HG02981 (cell line): Measurements from ENCODE around the gene APOF.
"Not testable (repeated sequence)": the region's sequence is repeated elsewhere in the genome, so short reads cannot be mapped to it uniquely, and the experiment has no call there.

ENCODE experiments used
- ATAC-seq: cut with Tn5 transposase; IDR thresholded peaks from one replicate; pipeline ENCODE4 v1.9.1; 2021; ENCODE audit warnings: mild to moderate bottlenecking, moderate library complexity; ENCODE audit not compliant: unreplicated experiment

Gene APOF

GRCh38 chr12:56362130-56363059, at the start of gene APOF:
TSS of gene APOF (minus strand) at chr12:56362857. CDS start at chr12:56362745, 112 bp downstream.
- ATAC-seq: no peak

GRCh38 chr12:56411781-56412639, 49.4 kb upstream of the APOF start:
- ATAC-seq: no peak

- no peak for ATAC-seq
These were observed 48.1 kb upstream of the APOF start for GRCh38 chr12:56410768-56411167.

DNA sequence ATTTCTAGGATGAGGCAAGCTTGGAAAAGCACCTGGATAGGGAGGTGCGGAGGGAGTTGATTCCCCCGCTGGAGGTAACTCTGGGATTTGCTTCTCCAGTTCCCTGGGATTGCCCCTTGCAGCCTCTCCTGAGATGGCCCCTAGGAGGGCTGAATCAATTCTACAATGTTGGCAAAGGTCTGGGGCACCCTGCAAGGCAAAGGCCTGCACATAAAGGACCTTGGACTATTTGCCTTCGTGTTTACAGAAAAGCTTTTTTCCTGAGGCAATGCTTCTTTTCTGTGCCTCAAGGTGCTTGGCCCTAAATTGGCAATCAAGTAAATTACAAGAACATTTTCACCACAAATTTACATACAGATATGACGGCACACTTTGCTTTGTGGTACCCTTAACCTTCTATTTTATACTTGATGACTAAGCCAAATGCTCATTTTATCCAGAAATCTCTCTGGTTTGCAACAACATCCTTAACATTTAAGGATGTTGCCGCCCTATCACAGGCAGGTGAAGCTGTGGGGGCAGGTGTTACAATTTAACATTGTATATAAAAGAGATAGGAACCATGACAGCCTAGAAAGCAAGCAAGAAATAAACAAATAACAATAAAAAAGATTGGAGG, 46.3 kb upstream of the APOF start:
- no peak for ATAC-seq

- not testable (repeated sequence) for ATAC-seq
These were observed 41.6 kb upstream of the APOF start for GRCh38 chr12:56404227-56404626.

DNA sequence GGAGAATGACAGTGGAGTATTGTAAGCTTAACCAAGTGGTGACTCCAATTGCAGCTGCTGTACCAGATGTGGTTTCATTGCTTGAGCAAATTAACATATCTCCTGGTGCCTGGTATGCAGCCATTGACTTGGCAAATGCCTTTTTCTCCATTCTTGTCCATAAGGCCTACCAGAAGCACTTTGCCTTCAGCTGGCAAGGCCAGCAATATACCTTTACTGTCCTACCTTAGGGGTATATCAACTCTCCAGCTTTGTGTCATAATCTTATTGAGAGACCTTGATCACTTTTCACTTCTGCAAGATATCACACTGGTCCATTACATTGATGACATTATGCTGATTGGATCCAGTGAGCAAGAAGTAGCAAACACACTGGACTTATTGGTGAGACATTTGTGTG, 39.0 kb upstream of the APOF start:
- not testable (repeated sequence) for ATAC-seq

GRCh38 chr12:56401125-56401524, 38.5 kb upstream of the APOF start:
- ATAC-seq: not testable (repeated sequence)

DNA sequence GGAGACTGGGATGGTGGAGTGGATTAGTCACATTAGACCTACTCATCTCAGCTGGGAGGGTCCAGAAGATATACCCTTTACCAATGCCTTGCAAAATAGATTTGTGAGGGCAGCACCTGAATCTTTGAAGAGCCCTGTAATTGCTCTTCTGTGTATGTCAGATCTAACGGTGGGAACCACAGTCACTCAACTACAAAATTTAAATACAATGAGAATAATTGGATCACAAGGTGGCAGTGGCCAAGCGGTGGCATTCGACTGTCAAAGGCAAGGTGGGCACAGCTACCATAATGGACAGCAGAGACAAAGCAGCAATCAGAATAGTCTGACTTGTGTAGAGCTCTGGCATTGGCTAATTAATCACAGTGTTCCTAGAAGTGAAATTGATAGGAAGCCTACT, 36.8 kb upstream of the APOF start:
- not testable (repeated sequence) for ATAC-seq

GRCh38 chr12:56398324-56398723, 35.7 kb upstream of the APOF start:
- ATAC-seq: no peak

DNA sequence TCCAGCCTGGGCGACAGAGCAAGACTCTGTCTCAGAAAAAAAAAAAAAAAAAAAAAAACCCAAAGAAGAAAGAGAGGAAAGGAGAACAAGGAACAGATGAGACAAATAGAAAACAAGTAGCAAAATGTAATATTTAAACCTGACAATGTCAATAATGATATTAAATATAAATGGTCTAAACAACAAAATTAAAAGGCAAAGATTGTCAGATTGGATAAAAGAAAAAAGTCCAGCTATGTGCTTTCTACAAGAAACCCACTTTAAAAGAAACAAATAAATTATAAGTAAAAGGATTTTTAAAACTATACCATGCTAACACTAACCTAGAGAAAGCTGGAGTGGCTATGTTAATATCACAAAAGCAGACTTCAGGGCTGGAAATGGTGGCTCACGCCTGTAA, 29.7 kb upstream of the APOF start:
- ATAC-seq: no peak

GRCh38 chr12:56391721-56392120, 29.1 kb upstream of the APOF start:
- no peak for ATAC-seq

- ATAC-seq: no peak
These were observed 26.8 kb upstream of the APOF start for GRCh38 chr12:56389412-56389811.

GRCh38 chr12:56387152-56387736, 24.6 kb upstream of the APOF start:
- no peak for ATAC-seq

DNA sequence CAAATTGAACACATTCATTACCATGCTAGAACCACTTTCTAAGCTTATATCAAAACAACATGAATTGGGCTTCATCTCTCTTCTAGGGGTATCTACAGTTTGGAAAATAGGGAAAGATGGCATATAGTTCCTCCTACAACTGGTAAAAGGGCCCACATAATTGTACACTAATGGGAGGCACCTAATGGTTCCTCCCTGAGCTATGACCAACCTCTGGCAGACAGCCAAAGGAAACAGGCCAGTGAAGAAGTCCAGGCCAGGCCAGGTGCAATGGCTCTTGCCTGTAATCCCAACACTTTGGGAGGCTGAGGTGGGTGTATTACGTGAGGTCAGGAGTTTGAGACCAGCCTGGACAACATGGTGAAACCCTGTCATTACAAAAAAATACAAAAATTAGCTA, 23.2 kb upstream of the APOF start:
- ATAC-seq: no peak

- no peak for ATAC-seq
These were observed 20.0 kb upstream of the APOF start for GRCh38 chr12:56382611-56383010.

DNA sequence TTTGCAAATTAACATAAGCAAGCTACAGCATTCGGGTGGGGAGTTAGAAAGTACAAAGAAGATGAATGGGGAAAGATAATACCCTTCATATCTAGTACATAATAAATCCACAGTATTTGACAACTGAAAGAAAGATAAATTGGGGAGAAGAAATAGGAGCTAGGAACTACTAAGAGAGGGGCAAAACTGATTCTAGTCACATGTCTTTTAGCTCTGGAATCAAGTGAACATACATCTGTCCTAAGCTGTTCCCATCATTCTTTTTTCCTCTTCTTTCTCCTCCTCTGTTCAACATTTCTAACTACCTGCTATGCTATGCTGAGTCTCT, 15.3 kb upstream of the APOF start:
- ATAC-seq: no peak

- ATAC-seq: no peak
These were observed 14.8 kb upstream of the APOF start for GRCh38 chr12:56377310-56377988.

GRCh38 chr12:56375598-56376434, 13.2 kb upstream of the APOF start:
- ATAC-seq: peak; percentile 71

DNA sequence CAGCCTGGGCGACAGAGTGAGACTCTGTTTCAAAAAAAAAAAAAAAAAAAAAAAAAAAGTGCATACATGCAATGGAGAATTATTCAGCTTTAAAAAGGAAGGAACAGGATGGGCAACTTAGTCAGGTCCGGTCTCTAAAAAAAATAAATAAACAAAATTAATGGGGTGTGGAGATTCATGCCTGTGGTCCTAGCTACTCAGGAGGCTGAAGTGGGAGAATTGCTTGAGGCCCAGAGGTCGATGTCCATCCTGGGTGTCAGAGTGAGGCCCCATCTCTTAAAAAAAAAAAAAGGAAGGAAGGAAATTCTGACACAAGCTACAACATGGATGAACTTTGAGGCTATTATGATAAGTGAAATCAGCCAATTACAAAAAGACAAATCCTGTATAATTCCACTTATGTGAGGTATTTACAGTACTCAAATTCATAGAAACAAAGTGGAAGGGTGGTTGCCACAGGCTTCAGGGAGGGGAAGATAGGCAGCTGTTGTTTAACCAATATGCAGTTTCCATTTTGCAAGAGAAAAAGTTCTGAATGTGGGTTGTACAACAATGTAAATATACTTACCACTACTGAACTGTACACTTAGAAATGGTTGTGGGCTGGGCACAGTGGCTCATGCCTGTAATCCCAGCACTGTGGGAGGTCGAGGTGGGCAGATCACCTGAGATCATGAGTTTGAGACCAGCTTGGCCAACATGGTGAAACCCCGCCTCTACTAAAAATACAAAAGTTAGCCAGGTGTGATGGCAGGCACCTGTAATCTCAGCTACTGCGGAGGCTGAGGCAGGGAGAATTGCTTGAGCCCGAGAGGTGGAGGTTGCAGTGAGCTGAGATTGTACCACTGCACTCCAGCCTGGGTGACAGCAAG, 12.3 kb upstream of the APOF start:
- peak; percentile 19 for ATAC-seq
